KOPT-K1 (cell line): ENCODE results near the gene BMERB1.
"Not testable (repeated sequence)": the region's sequence is repeated elsewhere in the genome, so short reads cannot be mapped to it uniquely, and the experiment has no call there.

Experiments
- H3K27ac ChIP-seq: fragments of 200-600 bp; sonication (generic); 2 replicates; pipeline ENCODE4 v1.5.1; 2016; ENCODE audit warnings: antibody characterized with exemption, mild to moderate bottlenecking, low read depth, low read length; ENCODE audit not compliant: poor library complexity, severe bottlenecking
- H3K36me3 ChIP-seq: fragments of 200-600 bp; sonication (generic); 2 replicates; pipeline ENCODE4 v1.5.1; 2017; ENCODE audit warnings: antibody characterized with exemption, mild to moderate bottlenecking, low read length, moderate library complexity; ENCODE audit not compliant: insufficient read depth
- H3K9me3 ChIP-seq: fragments of 200-600 bp; sonication (generic); 2 replicates; pipeline ENCODE4 v1.5.1; 2017; ENCODE audit warnings: antibody characterized with exemption, low read length, mild to moderate bottlenecking; ENCODE audit not compliant: insufficient read depth, poor library complexity, severe bottlenecking

The BMERB1 gene

DNA sequence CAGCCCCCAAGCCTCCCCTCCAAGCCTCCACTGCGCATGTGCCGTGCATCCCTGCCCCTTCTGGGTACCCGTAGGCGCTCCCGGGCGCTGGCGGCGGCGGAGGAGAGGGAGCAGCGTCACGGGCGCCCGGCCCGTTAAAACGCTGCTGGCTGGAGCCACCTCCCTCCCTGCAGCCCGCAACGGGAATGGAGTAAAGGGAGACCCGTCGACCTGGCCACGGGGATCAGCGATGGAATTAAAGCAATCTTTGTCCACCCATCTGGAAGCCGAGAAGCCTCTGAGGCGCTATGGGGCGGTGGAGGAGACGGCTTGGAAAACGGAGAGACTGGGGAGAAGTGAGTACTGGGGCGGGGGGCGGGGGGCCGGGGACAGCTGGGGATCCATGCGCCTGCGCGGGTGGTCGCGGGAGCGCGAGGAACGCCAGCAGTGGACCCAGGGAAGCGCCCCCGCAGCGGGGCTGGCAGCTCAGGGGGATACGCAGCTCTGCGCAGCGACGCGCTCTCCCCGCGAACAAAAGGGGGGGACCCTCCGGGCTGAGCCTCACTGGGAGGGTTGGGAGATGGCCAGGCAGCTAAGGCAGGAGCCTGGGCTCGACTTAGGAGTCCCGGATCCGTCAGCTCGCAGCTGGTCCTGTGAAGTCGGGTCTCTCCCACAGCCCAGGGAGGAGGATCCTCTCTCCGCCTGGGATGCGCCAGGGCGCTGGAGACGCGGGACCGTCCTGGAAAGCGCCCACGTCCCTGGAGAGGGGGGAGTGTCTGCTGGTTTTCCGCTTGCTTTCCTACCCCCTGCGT is at the start of gene BMERB1:
BMERB1 (plus strand) TSS at position 164 of the 791 bp plus-strand sequence; CDS start at position 230, 66 bp downstream.
- no peak within 1 kb of the TSS for H3K27ac ChIP-seq
- no peaks in the 10 kb centered on the region for H3K9me3 ChIP-seq

DNA sequence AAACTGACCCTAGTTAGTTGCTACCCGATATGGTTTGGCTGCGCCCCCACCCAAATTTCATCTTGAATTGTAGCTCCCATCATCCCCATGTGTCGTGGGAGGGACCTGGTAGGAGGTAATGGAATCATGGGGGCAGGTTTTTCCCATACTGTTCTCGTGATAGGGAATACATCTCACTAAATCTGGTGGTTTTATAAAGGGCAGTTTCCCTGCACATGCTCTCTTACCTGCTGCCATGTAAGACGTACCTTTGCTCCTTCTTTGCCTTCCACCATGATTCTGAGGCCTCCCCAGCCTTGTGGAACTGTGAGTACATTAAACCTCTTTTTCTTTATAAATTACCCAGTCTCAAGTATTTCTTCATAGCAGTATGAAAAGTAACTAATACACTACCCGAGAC is 46.3 kb upstream of the BMERB1 start:
- not testable (repeated sequence) for H3K36me3 ChIP-seq, H3K27ac ChIP-seq, H3K9me3 ChIP-seq

More for the DNA sequence above, at the start of gene BMERB1:
- H3K36me3 ChIP-seq = no peaks in the 10 kb centered on the region

DNA sequence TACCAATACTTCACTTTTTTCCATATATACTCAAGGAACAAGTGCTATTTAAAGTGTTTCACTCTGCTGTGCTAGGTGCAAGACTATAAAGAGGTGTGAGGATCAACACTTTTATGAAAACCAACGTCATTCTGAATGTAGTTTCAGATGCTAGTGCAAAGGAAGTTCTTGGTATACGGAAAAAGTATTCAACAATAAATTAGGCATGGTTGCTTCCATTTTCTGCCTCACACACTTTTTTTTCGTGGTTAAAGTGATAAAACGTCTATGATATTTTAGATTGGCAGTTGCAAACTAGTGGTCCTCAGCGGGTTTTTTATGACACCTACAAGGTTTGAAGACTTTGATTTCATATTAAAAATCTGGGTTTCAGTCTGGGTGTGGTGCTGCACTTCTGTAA is 44.5 kb upstream of the BMERB1 start:
- H3K36me3 ChIP-seq, H3K27ac ChIP-seq, H3K9me3 ChIP-seq: not testable (repeated sequence)

DNA sequence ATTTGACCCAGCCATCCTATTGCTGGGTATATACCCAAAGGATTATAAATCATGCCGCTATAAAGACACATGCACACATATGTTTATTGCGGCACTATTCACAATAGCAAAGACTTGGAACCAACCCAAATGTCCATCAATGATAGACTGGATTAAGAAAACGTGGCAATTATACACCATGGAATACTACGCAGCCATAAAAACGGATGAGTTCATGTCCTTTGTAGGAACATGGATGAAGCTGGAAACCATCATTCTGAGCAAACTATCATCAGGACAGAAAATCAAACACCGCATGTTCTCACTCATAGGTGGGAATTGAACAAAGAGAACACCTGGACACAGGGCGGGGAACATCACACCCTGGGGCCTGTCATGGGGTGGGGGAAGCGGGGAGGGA is 41.4 kb upstream of the BMERB1 start:
- not testable (repeated sequence) for H3K27ac ChIP-seq, H3K9me3 ChIP-seq, H3K36me3 ChIP-seq

DNA sequence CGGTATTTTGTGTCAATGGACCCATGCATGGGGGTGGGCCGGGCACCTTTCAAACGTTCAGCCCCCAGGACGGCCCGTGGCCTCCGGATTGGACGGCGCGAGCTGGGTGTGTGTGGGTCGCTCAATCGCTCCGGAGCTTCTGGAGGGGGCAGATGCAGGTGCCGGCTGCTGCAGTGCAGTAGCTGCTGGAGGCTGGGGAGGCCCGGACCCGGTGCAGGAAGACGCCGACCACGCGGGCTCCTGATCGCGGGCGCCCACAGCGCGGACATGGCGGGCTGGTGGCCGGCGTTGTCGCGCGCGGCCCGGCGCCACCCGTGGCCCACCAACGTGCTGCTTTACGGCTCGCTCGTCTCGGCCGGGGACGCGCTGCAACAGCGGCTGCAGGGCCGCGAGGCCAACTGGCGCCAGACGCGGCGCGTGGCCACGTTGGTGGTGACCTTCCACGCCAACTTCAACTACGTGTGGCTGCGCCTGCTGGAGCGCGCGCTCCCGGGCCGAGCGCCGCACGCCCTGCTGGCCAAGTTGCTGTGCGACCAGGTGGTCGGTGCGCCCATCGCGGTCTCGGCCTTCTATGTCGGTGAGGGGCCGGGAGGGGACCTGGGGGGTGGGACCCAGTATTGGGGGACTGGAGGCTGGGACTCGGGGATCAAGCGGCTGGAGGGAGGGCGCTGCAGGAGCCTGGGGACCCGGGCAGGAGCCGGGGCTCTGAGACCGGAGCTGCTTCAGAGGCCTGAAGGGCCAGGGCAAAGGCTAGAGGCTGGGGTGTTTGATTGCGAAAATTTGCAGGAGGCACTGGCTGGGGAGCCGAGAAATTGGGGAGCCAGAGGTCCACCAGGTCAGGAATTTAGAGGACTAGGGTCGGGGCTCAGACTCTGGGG is 38.5 kb upstream of the BMERB1 start, which contains the start of gene MPV17L:
MPV17L (plus strand) TSS at position 124 of the 878 bp plus-strand sequence; CDS start at position 268, 144 bp downstream.
- not testable (repeated sequence) for H3K27ac ChIP-seq, H3K36me3 ChIP-seq, H3K9me3 ChIP-seq

DNA sequence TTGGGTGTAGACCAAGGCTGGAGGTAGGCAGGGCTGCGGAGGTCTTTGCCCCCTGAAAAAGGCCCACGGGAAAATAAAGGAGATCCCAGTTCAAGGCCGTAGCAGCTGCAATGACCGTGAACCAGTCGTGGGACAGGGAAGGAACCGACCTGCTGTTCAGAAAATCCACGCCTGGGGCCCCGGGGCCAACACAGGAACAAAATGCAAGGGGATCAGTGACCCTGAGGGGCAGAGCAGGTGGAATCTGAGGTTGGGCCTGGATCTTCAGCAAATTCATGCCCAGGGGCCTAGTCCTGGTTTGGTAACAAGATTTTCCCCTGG is 37.9 kb upstream of the BMERB1 start:
- not testable (repeated sequence) for H3K36me3 ChIP-seq, H3K27ac ChIP-seq, H3K9me3 ChIP-seq

DNA sequence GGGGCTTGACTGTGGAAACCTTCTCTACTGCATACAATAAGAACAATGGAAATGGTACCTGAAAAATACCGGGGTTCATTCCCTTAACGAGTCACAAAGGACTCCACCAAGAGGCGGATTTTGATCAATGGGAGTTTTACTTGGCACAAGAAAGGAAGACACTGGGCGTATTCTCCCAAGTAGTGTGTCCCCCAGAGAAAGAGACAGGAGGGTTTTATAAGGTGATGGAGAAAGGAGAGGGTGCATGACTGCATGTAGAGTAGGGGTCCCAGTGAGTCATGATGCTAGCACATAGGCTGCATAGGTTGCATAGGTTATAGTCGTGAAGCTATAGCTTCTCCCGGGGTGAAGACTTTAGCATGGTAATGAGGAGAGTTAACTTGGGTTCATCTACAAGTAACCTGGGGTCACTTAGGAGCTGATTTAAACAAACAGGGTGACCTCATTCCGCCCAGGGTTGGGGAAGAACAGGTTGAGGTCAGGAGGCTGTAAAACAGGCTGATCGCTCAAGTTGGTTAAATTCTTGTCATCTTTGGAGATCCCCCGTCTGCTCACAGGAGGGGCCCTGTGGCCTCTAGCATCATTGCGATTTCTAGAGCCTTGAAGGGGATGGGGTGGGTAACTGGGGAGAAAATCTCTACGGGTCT is 37.3 kb upstream of the BMERB1 start:
- Histone ChIP-seq H3K36me3 (no peaks in the 10 kb centered on the region), H3K27ac (no peak overlapping the region), H3K9me3 (no peaks in the 10 kb centered on the region)

DNA sequence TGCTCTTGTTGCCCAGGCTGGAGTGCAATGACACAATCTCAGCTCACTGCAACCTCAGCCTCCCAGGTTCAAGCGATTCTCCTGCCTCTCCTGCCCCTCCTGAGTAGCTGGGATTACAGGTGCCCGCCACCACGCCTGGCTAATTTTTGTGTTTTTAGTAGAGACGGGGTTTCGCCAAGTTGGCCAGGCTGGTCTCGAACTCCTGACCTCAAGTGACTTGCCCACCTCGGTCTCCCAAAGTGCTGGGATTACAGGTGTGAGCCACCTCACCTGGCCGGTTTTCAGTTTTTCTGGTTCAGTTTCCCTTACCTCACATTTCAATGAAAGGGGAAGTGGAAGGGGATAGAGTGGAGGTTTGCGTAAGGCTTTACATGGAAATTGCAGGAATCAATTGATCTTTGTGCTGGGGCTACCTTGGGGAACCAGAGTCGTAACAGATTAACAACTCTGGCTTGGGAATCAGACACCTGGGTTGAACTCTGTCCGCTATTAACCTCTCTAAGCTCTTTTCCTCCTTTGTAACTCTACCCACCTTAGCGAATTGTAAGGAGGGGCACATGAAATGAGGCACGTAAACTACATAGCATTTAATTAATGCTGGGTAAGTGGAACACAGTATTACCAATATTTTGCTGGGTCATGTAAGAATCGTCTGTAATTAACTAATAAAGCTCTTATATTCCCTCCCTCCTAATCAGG is 35.6 kb upstream of the BMERB1 start:
- no peaks in the 10 kb centered on the region for H3K36me3 ChIP-seq
- H3K27ac ChIP-seq = no peak overlapping the region
- H3K9me3 ChIP-seq = no peaks in the 10 kb centered on the region

DNA sequence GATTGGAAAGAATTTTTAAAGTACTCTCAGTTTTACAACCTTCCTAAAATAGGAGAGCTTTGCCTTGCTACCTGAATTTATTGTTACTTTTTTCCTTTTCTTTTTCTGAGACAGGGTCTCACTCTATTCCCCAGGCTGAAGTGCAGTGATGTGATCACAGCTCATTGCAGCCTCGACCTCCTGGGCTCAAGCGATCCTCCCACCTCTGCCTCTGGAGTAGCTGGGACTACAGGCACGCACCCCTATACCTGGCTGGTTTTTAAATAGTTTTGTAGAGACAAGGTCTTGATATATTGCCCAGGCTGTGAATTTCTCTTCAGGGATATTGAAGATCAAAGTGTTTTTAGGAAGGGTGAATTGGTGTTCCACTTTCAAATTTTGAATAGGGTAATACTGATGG is 35.1 kb upstream of the BMERB1 start:
- Histone ChIP-seq H3K9me3 (no peaks in the 10 kb centered on the region), H3K36me3 (no peaks in the 10 kb centered on the region), H3K27ac (no peak overlapping the region)

DNA sequence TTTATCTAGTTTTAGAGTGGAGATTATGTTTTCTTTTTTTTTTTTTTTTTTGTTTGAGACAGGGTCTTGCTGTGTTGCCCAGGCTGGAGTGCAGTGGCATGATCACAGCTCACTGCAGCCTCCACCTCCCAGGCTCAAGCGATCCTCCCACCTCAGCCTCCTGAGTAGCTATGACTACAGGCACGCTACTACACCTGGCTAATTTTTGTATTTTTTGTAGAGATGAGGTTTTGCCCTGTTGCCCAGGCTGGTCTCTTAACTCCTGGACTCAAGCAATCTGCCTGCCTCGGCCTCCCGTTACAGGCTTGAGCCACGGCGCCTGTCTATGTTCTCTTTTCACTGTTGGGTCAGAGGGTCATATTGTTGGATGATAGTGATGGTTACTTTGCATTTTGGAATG is 34.1 kb upstream of the BMERB1 start:
- H3K27ac ChIP-seq, H3K36me3 ChIP-seq, H3K9me3 ChIP-seq: not testable (repeated sequence)

DNA sequence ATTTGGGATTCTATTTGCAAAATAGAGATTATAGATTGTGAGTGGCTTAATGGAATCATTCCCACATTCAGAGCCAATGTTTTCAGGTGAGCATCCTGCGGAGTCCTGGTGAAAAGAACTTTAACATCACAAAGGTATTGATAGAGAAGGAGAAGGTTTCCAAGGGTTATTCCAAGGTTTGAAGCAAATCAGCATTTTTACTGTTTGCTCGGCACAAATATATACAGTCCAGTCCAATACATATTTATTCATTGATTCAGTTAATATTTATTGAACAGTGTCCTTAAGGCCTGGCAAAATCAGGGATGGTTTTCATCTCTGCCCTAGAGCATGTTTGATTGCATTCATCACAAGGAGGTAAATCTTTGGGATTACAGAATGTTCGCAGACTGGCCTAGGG is 32.4 kb upstream of the BMERB1 start:
- H3K9me3 ChIP-seq = no peaks in the 10 kb centered on the region
- no peaks in the 10 kb centered on the region for H3K36me3 ChIP-seq
- no peak overlapping the region for H3K27ac ChIP-seq

DNA sequence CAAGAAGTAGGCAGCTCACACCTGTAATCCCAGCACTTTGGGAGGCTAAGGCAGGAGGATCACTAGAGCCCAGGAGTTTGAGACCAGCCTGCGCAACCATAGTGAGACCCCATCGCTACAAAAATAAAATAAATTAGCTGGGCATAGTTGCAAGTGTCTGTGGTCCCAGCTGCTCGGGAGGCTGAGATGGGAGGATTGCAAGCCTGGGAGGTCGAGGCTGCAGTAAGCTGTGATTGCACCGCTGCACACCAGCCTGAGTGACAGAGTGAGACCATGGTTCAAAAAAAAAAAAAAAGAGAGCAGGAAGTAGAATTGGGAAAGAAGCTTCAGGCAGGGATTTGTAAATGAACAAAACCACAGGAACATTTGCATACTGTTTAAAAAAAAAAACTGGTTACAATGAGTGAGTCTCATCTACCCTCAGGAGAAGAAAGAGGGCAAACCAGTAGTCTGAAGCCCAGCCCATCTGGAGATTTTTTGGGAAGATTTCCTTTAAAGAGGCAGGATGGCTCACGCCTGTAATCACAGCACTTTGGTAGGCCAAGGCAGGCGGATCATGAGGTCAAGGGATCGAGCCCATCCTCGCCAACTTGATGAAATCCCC is 30.9 kb upstream of the BMERB1 start:
- H3K9me3 ChIP-seq = no peaks in the 10 kb centered on the region
- no peaks in the 10 kb centered on the region for H3K36me3 ChIP-seq
- H3K27ac ChIP-seq = no peak overlapping the region

DNA sequence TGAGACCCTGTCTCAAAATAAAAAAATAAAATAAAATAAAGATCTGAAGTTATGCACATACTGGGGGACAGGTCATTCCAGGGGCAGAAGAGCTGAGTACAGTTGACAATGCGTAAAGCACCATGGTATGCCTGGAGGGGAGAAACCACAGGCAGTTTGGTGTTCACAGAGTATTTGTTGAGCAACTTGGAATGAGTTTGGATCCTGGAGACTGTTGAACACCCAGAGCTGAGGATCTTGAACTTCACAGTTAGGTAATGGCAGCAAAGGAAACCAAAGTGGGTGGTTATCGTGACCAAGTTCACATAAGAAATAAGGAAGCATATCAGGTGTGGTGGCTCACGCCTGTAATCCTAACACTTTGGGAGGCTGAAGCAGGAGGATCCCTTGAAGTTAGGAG is 30.3 kb upstream of the BMERB1 start:
- H3K9me3 ChIP-seq, H3K36me3 ChIP-seq, H3K27ac ChIP-seq: not testable (repeated sequence)

DNA sequence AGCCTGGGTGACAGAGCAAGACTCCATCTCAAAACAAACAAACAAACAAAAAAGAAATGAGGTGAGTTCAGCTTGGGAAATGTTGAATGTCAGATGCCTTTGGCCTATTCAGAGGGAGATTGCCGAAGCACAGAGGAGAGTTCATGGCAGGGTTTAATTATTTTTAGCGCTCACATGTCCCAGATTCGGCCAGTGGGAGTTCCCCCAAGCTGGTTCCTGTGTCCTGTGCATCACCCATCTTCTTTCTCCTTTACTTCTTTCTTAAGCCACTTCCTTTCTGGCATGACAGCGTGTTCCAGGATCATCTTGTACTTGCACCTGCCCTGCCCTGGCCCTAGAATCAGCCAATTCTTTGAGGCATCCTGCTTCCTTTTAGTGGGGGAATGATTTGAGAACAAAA is 29.6 kb upstream of the BMERB1 start:
- no peak overlapping the region for H3K27ac ChIP-seq
- no peaks in the 10 kb centered on the region for H3K9me3 ChIP-seq
- H3K36me3 ChIP-seq = no peaks in the 10 kb centered on the region
